HG02763 (cell line): ENCODE measurements around the gene U2SURP.

Source experiments
- ATAC-seq: cut with Tn5 transposase; IDR thresholded peaks from one replicate; pipeline ENCODE4 v1.9.1; 2021; ENCODE audit warnings: mild to moderate bottlenecking, moderate library complexity; ENCODE audit not compliant: unreplicated experiment

Gene U2SURP

GRCh38 chr3:143001369-143002082, at the start of gene U2SURP:
U2SURP (plus strand) TSS chr3:143001570; CDS start chr3:143001629, 59 bp downstream.
- peak; percentile 87 for ATAC-seq

GRCh38 chr3:142951794-142952193, 49.6 kb upstream of the U2SURP start:
- no peak for ATAC-seq

GRCh38 chr3:142952272-142953193, 48.8 kb upstream of the U2SURP start:
- ATAC-seq = no peak

GRCh38 chr3:142953443-142953842, 47.9 kb upstream of the U2SURP start:
- ATAC-seq = no peak

- no peak for ATAC-seq
Measured at GRCh38 chr3:142958707-142959106, 42.7 kb upstream of the U2SURP start.

- no peak for ATAC-seq
Measured at GRCh38 chr3:142960322-142960850, 41.0 kb upstream of the U2SURP start.

GRCh38 chr3:142961539-142961938, 39.8 kb upstream of the U2SURP start:
- ATAC-seq = no peak

- ATAC-seq = no peak
Measured at GRCh38 chr3:142962175-142962519, 39.2 kb upstream of the U2SURP start.

- no peak for ATAC-seq
Measured at GRCh38 chr3:142962520-142963233, 38.7 kb upstream of the U2SURP start.

GRCh38 chr3:142963234-142963515, 38.2 kb upstream of the U2SURP start:
- ATAC-seq = no peak

GRCh38 chr3:142963516-142964448, 37.6 kb upstream of the U2SURP start, which contains the start of gene PAQR9:
PAQR9 (minus strand) TSS chr3:142963674; CDS start chr3:142963336, 338 bp downstream.
- ATAC-seq = no peak

- ATAC-seq = no peak
Measured at GRCh38 chr3:142965581-142965980, 35.8 kb upstream of the U2SURP start.

GRCh38 chr3:142966808-142967207, 34.6 kb upstream of the U2SURP start:
- no peak for ATAC-seq

GRCh38 chr3:142968319-142969025, 32.9 kb upstream of the U2SURP start:
- ATAC-seq = no peak

GRCh38 chr3:142971431-142971830, 29.9 kb upstream of the U2SURP start:
- no peak for ATAC-seq

GRCh38 chr3:142972092-142972753, 29.1 kb upstream of the U2SURP start:
- no peak for ATAC-seq

GRCh38 chr3:142973217-142974009, 28.0 kb upstream of the U2SURP start:
- no peak for ATAC-seq

GRCh38 chr3:142975316-142975995, 25.9 kb upstream of the U2SURP start:
- no peak for ATAC-seq
